Head of caudate nucleus (tissue), 42 donors: ENCODE results near the gene HS1BP3.

Experiments used
- DNase-seq, 42 donors: peaks; one replicate each; pipeline versions ENCODE4 v3.0.0 to v3.0.0-alpha.2; 2020 to 2021; ENCODE audit warnings: mixed read lengths in 7 of 42
- intact Hi-C: fragments of 100-400 bp; cut with DNase I; formaldehyde crosslinking; loops from one replicate; pipeline ENCODE4 v1.15.0; 2022

The HS1BP3 gene

GRCh38 chr2:20616341-20616871 is 34.5 kb downstream of the HS1BP3 start:
- intact Hi-C loops = no loop called here
- DNase-seq = peak in 11 of 42 donors; percentile 2 to 38 (median 14)

GRCh38 chr2:20615466-20616241 is 35.2 kb downstream of the HS1BP3 start:
- intact Hi-C loops = no loop called here
- DNase-seq = peak in 12 of 42 donors; percentile 8 to 60 (median 36)

DNA sequence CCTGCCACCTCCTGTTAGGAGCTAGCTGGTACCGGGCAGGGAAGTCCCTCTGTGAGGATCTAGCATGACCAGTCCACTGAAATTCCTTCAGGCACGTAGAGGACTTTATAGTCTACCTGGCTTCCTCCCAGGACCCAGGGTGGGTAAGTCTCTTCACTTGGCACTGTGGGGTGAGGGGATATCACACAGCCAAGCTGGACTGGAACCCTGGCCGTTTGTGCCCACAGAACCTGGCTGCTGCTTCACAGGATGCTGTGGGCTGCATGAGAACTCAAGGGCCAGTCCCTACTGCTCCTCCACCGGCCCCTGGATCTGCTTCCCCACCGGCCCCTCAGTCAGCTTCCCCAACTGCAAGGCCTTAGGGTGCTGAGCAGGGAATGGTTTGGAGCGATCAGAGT is 35.8 kb downstream of the HS1BP3 start:
- intact Hi-C loops = no loop called here
- peak in 4 of 42 donors; percentile 8 to 42 (median 14) for DNase-seq

- DNase-seq = peak in 23 of 42 donors; percentile 17 to 79 (median 55)
- intact Hi-C loops = no loop called here
Observed at GRCh38 chr2:20614201-20615067, 36.5 kb downstream of the HS1BP3 start.

DNA sequence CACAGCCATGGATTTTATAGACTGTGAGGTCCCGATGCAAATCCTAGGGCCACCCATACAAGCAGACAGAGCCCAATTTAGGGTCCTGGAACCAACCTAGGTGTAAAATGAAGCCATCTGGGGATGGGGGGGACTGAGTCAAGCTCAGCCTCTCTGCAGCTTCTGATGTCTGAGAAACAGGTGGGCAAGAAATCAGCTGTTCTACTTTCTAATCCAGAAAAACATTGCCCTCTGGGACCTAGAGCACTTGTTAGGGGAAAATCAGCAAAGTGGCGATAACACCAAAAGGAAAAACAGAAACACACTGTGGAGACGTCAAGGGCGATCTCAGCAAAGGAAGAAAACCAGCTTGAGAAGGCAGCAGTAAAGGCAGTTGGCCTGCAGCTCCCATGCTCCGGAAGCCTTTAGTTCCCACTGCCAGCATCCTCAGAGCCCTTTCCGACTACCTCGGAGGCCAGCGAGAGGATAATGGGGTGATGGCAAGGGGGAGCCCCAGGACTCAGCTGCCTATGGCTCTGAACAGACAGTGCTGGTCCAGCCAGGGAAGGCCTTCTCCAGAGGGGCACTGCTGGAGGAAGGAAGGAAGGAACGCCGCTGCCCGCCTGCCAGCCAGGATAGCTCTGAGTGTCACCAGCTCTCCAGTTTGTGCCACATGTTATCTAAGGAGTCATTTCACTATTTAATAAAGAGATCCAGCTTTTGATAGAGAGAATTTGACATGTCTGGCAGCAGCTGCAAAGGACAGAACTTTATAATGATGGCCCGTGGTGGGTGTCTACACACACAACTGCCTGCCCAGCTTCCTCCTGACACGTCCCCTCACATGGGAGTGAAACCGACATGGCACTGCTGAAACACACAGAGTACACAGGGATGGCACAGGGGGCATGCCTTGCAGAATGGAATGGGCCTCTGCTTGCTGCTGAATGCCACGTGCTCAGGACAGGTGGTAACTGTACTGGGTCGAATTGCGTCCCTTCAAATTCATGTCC is 37.7 kb downstream of the HS1BP3 start:
- intact Hi-C loops = no loop called here
- DNase-seq = peak in 8 of 42 donors; percentile 5 to 35 (median 14)

GRCh38 chr2:20611844-20612356 is 39.0 kb downstream of the HS1BP3 start:
- DNase-seq = no peak
- intact Hi-C loops = no loop called here

- peak in 10 of 42 donors; percentile 10 to 45 (median 24) for DNase-seq
- intact Hi-C loops = no loop called here
Observed at GRCh38 chr2:20611077-20611843, 39.6 kb downstream of the HS1BP3 start.

GRCh38 chr2:20609995-20610357 is 40.9 kb downstream of the HS1BP3 start:
- DNase-seq = peak in 11 of 42 donors; percentile 5 to 35 (median 20)
- intact Hi-C loops = no loop called here

- DNase-seq = peak in 20 of 42 donors; percentile 4 to 74 (median 42)
- intact Hi-C loops = no loop called here
Observed at GRCh38 chr2:20609349-20609994, 41.4 kb downstream of the HS1BP3 start.

- intact Hi-C loops = no loop called here
- DNase-seq = peak in 10 of 42 donors; percentile 2 to 33 (median 13)
Observed at GRCh38 chr2:20608666-20609348, 42.1 kb downstream of the HS1BP3 start.

DNA sequence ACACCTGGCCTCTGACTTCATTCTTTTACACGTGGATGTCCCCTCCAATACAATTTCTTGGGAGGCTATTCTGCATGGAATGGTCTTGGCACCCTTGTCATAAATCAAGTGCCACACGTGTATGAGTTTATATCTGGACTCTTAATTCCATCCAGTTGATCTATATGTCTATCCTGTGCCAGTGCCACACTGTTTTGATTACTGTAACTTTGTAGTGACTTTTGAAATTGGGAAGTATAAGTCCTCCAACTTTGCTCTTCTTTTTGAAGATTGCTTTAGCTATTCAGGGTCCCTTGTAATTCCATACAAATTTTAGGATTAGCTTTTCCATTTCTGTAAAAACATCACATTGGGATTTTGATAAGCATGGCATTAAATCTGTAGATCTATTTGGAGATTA is 43.5 kb downstream of the HS1BP3 start:
- no peak for DNase-seq
- intact Hi-C loops = no loop called here

GRCh38 chr2:20606198-20606597 is 44.7 kb downstream of the HS1BP3 start:
- intact Hi-C loops = no loop called here
- peak in 4 of 42 donors; percentile 1 to 8 (median 4) for DNase-seq

DNA sequence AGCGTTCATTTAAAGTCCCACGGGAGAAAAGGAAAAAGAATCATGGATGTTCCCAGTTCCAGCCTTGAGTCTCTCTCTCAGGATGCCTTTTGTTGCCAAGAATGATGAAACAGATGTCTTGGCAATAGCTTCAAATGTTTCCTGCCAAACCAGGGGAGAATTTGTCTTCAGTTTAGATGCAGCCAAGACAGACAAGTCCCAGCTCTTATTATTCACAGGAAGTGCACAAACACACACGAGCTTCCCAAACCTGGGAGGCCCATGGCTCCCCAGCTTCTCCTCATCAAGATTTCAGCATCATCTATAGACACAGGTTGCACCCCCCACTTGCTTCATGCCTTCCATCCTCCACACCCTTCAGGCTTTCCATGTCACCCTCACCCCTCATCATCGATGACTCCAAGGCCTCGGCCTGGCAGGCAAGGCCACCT is 45.9 kb downstream of the HS1BP3 start:
- peak in 10 of 42 donors; percentile 0 to 27 (median 5) for DNase-seq

GRCh38 chr2:20604401-20604911 is 46.4 kb downstream of the HS1BP3 start:
- intact Hi-C loops = no loop called here
- DNase-seq = peak in 9 of 42 donors; percentile 1 to 23 (median 15)

More for the DNA sequence above, 45.9 kb downstream of the HS1BP3 start:
- intact Hi-C loops = no loop called here

- intact Hi-C loops = no loop called here
- DNase-seq = peak in 8 of 42 donors; percentile 1 to 16 (median 4)
Observed at GRCh38 chr2:20603791-20604190, 47.1 kb downstream of the HS1BP3 start.

- intact Hi-C loops = no loop called here
- no peak for DNase-seq
Observed at GRCh38 chr2:20602803-20603202, 48.1 kb downstream of the HS1BP3 start.
